GM12892 (cell line): Measurements from ENCODE around the gene SMAD6.

ENCODE experiments used
- POLR2A ChIP-seq: IDR thresholded peaks from 2 replicates; pipeline ENCODE4 v1.6.1; 2011; ENCODE audit warnings: low read depth, low read length, control low read depth
- POLR2AphosphoS5 ChIP-seq: IDR thresholded peaks from 2 replicates; pipeline ENCODE4 v1.6.1; 2011; ENCODE audit warnings: low read depth, low read length, control low read depth

GRCh38 chr15:66825731-66826130 is 123.7 kb downstream of the SMAD6 start:
- TF ChIP-seq POLR2A, result no peak
- no peak for TF ChIP-seq POLR2AphosphoS5
